GM10266 (cell line): ENCODE measurements around the gene RDH12.

Source experiments
- DNase-seq: peaks from one replicate; pipeline ENCODE4 v3.0.0; 2012; ENCODE audit errors: extremely low spot score
- TF ChIP-seq, protein P1 (sequence below): IDR thresholded peaks from 2 replicates; pipeline ENCODE4 v1.5.1; 2012; ENCODE audit warnings: mild to moderate bottlenecking, low read depth; ENCODE audit not compliant: control insufficient read depth, insufficient read depth; ENCODE audit errors: missing control alignments

The RDH12 gene

DNA sequence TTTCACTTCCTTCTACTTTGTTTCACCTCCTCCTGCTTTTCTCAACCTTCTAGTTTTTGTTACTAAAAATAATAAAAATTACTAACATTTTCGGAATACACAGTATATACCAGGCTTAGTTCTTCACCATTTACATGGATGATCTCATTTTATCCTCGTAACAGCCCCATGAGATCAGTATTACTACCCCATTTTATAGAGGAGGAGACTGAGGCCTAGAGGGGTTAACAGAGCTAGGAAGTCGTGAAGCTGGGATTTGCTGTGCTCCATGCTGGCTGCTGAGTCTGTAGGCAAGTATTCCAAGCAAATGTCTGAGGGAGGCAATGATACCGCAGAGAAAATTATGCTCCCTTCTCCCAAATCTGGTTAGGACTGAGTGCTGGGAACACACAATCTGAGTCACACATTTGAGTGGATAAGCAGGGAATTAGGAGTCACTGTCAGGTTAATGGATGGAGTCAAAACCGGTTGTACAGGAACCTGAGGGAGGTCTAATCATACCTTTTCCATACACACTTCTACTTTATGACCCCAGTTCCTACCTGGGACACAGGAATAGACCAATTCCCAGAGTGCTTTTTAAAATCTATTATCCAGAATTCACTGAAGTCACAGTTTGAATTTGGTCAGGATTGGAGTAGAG lies 63.6 kb downstream of the RDH12 start:
- no peak for DNase-seq
- TF ChIP-seq, protein P1, sequence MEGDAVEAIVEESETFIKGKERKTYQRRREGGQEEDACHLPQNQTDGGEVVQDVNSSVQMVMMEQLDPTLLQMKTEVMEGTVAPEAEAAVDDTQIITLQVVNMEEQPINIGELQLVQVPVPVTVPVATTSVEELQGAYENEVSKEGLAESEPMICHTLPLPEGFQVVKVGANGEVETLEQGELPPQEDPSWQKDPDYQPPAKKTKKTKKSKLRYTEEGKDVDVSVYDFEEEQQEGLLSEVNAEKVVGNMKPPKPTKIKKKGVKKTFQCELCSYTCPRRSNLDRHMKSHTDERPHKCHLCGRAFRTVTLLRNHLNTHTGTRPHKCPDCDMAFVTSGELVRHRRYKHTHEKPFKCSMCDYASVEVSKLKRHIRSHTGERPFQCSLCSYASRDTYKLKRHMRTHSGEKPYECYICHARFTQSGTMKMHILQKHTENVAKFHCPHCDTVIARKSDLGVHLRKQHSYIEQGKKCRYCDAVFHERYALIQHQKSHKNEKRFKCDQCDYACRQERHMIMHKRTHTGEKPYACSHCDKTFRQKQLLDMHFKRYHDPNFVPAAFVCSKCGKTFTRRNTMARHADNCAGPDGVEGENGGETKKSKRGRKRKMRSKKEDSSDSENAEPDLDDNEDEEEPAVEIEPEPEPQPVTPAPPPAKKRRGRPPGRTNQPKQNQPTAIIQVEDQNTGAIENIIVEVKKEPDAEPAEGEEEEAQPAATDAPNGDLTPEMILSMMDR = no peak

DNA sequence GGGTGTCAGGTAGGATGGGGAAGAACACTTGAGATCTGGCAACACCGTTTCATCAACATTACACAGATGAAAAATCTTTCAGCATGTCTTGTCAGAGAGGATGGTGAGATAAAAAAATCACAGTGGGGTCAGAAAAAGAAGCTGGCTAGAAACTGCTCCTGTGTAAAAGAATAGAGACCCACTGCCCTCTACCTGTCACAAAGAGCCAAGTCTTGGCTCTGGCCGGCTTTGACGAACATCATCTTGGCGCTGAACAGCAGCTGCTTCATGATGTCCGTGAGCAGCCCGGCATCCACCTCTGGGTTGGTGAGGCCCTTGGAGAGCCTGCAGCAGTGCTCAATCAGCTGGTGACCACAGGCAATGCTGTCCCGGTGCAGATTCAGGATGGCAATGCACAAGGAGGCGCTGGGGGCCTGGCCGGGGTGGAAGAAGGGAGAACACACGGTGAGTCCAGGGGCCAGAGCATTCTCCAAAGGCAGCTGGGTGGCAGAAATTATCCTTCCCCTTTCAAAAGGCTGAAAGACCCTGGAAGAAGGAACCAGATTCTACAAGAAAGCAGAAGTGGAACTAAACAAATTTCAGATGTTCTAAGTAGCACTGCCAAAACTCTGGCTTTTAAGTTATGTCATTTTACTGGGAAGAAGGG lies 64.5 kb downstream of the RDH12 start:
- DNase-seq = no peak
- TF ChIP-seq, protein P1 = no peak

DNA sequence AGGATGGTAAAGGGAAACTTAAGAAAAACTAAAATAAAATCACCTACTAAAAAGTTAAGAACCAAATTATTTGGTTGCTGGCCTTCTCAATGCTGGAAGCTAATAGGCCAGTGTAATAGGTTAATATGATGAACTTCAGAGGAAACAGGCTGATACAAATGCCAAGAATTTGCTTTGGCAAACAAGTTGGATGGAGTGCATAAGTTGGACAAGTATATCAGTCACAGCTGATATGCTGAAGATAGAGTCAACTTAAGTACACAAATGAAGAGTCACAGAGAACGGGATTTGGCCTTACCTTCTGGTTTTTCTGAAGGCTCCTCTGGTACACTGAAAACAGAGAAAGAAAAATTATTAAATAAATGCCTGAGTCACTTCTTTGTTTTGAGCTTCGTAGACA lies 66.5 kb downstream of the RDH12 start:
- TF ChIP-seq, protein P1 = no peak
- DNase-seq = no peak

DNA sequence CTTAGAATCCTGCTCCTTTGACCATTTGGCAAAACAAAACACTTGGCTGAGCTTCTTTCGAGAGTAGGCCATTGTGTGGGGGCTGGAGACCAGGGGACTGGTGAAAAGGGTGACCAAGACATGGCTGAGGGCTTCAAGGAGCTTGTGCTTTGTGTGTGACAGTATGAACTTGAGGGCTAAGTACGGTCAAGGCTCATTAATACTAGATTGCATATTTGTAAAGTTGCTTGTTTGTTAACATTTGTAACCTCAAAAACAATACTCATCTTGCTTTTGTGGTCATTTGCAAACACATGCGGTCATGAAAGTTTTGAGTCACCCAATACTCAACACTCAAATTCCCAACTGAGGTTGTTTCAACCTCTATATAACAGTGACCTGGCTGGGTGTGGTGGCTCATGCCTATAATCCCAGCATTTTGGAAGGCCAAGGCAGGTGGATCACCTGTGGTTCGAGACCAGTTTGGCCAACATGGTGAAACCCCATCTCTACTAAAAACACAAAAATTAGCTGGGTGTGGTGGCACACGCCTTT lies 72.2 kb downstream of the RDH12 start:
- no peak for DNase-seq
- TF ChIP-seq, protein P1 = no peak

GRCh38 chr14:67776653-67777322 lies 75.1 kb downstream of the RDH12 start:
- TF ChIP-seq, protein P1 = no peak
- no peak for DNase-seq

GRCh38 chr14:67778792-67779191 lies 77.1 kb downstream of the RDH12 start:
- no peak for DNase-seq

More at GRCh38 chr14:67778792-67779191, 77.1 kb downstream of the RDH12 start:
- TF ChIP-seq, protein P1 = no peak
